Suppressor macrophage treated with lipopolysaccharide for 4 hours (primary cell): ENCODE measurements around the gene SOX4.
"Not testable (repeated sequence)": the region's sequence is repeated elsewhere in the genome, so short reads cannot be mapped to it uniquely, and the experiment has no call there.

Source experiments
- DNase-seq: peaks from one replicate; pipeline ENCODE4 v3.0.0-alpha.2; 2020

Gene SOX4

DNA sequence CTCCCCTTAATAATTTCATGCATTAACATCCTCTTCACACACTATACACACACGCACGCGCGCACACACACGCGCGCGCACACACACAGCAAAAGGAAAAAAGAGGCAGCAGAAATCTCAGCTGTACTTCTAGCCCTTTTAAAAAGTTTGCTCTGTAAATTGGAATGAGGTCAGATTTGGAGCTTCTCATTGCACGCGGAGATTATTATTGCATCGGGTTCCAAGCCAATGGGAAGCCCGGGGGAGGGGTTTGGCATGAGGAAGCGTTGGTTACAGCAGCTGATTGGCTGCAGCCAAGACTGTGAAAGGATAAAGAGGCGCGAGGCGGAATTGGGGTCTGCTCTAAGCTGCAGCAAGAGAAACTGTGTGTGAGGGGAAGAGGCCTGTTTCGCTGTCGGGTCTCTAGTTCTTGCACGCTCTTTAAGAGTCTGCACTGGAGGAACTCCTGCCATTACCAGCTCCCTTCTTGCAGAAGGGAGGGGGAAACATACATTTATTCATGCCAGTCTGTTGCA lies at the start of gene SOX4:
Gene SOX4, plus strand, starts transcription at position 340 of the 515 bp plus-strand sequence. CDS start 784 bp downstream, outside the sequence.
- peak; percentile 90 for DNase-seq

DNA sequence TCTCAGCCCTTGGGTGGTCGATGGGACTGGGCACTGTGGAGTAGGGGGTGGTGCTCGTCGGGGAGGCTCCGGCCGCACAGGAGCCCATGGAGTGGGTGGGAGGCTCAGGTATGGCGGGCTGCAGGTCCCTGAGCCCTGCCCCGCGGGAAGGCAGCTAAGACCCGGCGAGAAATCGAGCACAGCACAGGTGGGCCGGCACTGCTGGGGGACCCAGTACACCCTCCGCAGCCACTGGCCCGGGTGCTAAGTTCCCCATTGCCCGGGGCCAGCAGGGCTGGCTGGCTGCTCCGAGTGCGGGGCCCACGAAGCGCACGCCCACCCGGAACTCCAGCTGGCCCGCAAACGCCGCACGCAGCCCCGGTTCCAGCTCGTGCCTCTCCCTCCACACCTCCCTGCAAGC lies 41.3 kb upstream of the SOX4 start:
- DNase-seq = not testable (repeated sequence)

GRCh38 chr6:21554286-21554685 lies 39.3 kb upstream of the SOX4 start:
- no peak for DNase-seq

DNA sequence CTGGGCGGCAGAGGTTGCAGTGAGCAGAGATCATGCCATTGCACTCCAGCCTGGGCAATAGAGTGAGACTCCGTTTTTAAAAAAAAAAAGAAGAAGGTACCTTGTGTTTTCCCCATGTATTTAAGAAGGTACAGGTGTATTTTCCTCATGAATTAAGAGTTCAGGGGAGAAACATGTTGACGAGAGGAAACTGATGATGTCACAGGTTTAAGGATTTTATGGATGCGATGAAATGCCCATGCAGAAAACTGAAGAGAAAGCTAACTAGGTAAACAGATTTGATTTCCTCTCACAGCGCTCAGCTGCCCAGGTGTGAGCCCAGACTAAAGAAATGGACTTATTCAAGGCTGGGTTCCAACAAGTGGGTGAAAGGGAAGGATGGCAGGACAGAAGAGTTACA lies 38.4 kb upstream of the SOX4 start:
- no peak for DNase-seq

- DNase-seq = no peak
These were observed 37.0 kb upstream of the SOX4 start for GRCh38 chr6:21556511-21556910.

DNA sequence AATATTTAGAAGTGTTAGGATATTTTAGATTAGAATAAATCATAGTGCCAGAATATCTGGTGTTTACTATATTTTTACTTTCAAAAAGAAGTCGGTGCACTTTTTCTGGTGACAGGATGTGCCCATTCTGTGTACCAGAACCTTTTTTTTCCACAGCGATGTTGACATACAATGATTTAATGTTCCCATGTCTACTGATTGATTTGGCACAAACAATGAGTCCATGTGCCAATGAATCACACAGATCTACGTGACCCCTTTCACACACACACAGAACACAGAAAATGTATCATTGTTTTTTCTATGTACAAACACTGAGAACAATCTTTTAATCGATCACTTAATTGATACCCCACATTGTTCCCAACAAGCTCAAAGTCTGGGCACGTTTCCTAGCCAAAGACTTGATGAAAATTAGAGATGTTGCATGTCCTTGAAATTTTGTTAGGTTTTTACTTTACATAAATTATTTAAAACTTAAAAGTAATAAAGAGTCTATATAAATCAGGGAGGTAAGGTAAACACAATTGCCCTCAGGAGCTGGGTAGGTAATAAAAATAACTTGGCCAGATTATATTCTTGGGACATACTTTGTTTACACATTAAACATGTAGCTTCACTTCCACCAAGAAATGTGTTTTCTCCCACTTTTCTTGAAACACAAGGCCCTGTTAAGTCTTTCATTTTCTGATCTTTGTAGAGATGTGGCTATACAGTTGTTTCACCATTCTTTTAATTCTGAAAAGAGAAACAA lies 36.4 kb upstream of the SOX4 start:
- DNase-seq = no peak

- no peak for DNase-seq
These were observed 34.3 kb upstream of the SOX4 start for GRCh38 chr6:21559238-21559637.

DNA sequence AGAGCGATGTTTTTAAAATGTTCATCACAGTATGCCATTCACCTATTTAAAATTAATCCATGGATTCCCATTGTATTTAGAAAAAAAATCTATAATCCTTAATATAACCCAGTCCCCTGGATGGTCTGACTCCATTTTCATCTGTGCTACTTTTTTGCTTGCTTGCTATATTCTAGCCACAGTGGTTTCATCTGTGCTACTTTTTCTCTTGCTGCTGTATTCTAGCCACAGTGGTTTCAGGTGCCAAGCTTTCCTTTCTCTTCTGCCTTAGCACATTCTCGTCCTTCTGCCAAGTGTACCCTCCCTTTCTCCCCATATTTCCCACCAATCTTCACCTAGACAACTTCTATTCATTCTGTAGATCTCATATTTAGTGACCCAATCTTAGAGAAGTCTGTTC lies 33.3 kb upstream of the SOX4 start:
- DNase-seq = no peak

DNA sequence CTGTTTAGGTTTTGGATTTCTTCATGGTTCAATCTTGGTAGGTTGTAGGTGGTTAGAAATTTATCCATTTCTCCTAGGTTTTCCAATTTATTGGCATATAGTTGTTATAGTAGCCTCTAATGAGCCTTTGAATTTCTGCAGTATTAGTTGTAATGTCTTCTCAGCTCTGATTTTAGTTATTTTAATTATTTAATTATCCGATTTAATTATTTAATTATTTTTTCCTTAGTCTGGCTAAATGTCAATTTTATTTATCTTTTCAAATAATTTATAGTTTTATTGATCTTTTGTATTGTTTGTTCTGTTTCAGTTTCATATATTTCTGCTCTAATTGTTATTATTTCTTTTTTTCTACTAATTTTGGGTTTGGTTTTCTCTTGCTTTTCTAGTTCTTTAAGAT lies 28.1 kb upstream of the SOX4 start:
- no peak for DNase-seq

DNA sequence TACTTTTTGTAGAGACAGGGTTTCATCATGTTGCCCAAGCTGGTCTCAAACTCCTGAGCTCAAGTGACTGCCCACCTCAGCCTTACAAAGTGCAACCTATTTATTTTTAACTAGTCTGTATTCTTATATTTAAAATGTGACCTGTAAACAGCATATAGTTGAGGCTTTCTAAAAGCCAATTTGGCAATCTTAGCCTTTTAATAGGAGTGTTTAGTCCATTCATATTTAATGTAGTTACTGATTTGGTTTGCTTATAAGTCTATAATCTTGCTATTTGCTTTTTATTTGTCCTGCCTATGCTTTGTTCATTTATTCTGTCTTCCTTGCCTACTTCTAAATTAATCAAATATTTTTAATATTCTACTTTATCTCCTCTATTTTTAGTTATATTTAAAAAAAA lies 15.0 kb upstream of the SOX4 start:
- no peak for DNase-seq

DNA sequence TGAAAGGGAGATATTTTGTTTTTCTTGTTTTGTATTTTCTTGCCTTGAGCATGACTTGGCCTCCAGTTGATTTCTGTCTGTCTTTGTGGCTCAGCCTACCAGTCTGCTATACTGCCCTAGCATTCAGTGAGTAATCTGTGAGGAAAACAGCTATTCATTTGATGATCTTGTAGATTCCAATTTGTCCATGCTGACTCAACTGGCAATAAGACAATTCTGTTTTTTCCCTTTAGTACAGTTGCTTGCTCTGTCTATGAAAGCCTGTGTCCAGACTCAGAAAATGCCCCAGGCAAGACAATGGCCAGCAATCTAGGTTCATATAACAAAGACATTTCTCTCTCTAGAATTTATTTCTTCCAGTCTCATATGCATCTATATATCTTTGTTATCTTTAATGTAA lies 10.9 kb upstream of the SOX4 start:
- no peak for DNase-seq

DNA sequence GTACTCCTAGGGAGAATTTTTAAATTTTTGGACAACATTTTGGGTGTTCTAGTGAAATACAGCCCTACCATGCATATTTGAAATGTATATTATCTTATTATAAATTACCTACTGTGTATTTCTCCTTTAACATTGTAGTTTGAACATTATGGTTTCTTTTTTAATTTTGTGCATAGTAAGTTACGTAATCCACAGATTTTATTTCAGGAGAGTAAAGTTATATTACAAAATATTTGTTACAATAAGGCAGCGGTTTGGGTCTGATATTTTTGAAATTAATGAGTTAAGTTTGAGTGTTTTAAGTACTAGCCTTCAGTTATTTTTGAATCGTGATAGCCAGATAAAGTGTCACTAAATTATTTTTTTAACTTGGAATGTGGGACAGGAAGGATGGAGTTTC lies 7.3 kb upstream of the SOX4 start:
- DNase-seq = no peak

DNA sequence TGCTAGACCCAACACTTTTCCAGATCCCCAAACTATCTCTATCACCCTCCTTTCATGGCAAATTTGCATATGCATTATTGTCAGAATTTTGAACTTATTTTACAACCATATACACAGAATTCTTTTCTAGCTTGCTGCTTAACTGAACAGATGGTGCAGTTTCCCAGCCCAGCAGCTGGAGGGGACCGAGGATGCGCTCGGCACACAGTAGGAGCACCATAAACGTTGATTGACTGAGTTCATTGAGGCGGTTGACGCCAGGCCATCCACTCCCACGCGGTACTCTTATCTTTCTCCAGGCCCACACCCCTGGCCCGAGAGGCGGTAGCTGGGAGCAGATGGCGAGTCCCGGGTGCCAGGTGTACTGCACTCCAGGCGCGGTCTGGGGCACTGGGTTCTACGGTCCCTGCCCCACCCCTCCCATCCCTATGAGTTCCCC lies 6.8 kb upstream of the SOX4 start:
- DNase-seq = no peak

- peak; percentile 64 for DNase-seq
These were observed 6.2 kb upstream of the SOX4 start for GRCh38 chr6:21587179-21587960.

DNA sequence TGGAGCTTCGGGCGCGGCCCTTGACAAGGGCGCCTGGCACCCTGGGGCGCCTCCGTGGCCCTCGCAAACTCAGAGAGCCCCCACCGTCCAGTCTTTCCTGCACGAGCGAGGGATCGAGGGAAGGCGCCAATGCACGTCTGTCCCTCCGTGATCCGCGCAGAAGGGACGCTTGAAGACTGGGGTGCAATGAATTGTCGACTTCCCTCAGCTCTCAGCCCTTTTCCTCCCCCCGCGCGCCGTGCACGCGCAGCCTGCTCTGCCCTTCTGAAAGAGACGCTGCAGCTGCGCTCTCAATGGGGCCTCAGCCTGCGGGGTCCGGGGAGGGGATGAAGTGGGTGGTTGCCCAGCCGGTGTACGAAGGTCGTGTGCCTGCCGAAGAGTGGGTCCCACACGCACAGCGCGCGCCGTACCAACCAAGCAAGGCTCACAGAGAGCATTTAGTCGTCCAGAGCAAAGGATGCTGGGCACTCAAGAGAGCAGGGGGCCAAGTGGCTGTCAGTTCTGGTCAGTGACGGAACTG lies 5.5 kb upstream of the SOX4 start:
- peak; percentile 32 for DNase-seq

- DNase-seq = peak; percentile 53
These were observed 4.8 kb upstream of the SOX4 start for GRCh38 chr6:21588481-21589351.

- DNase-seq = peak; percentile 85
These were observed 3.9 kb upstream of the SOX4 start for GRCh38 chr6:21589352-21590345.

GRCh38 chr6:21590346-21590745 lies 3.2 kb upstream of the SOX4 start:
- no peak for DNase-seq

DNA sequence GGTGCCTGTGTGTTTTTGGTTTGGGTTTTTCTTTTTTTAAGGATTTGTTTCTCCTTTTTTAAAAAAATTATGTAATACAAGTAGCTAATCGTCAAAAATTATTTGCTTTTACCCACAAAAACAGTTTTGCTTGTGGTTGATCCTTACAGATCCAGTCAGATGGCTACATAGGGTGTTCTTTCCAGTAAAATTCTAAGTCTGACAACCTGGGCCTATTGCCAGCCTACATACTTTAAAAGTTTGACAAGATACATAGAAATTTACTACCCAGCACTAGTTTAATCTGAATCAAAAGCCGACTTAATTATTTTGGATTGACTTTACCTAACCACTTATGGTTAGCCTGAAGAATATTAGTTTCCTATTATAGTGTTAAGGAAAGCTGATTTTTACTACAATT lies 2.1 kb upstream of the SOX4 start:
- DNase-seq = no peak

- DNase-seq = no peak
These were observed 598 bp upstream of the SOX4 start for GRCh38 chr6:21592953-21593352.

DNA sequence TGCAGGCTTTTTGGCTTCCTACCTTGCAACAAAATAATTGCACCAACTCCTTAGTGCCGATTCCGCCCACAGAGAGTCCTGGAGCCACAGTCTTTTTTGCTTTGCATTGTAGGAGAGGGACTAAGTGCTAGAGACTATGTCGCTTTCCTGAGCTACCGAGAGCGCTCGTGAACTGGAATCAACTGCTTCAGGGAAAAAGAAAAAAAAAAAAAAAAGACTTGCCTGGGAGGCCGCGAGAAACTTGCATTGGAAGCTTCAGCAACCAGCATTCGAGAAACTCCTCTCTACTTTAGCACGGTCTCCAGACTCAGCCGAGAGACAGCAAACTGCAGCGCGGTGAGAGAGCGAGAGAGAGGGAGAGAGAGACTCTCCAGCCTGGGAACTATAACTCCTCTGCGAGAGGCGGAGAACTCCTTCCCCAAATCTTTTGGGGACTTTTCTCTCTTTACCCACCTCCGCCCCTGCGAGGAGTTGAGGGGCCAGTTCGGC lies 420 bp downstream of the SOX4 start:
- DNase-seq = no peak
